ENCODE measurements around the gene PCDH9. TPM values are rescaled to one million over a fixed set of nuclear protein-coding genes. Genes with fewer than 3 reads are reported as not detected.

Gene PCDH9
- polyA plus RNA-seq, 1 of the 3 experiments (the other 2 are of a cell fraction) = 1.3 TPM

DNA sequence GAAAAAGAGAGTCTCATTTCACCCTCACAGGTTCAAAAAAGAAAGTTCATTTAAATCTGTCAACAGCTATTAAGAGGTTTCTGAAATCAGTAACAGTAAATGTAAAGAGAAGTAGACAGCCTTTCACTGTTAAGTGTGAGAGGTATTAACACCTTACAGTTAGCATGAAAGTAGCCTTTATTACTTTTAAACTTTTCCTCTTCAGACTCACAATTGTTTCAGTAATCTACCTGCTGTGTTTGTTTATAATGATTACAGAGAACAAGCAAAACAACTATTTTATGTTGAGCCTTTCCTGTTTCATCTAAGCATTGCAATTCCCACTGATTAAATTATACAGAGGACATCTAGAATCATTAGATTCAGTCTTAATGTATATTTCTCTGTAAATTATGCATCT lies 159.8 kb downstream of the PCDH9 start:
- no peak for DNase-seq
- Histone ChIP-seq H3K79me2 (ENCODE audit: insufficient read depth) (no peaks in the 10 kb centered on the region), H2AFZ (ENCODE audit: low read depth) (no peak overlapping the region), H3K4me3 (ENCODE audit: low read depth in 2 of 2, low read length in 1 of 2) (no peak overlapping the region), H3K4me2 (no peak overlapping the region), H3K9me3 (no peaks in the 10 kb centered on the region), H3K27ac (ENCODE audit: low read depth in 2 of 2, low read length in 1 of 2) (no peak overlapping the region), H3F3A (replicated peaks; ENCODE audit: insufficient read depth) (no peaks in the 10 kb centered on the region), H3K4me1 (ENCODE audit: control insufficient read depth in 1 of 2, insufficient read depth in 2 of 2, low read depth in 1 of 2, low read length in 1 of 2) (no peaks in the 10 kb centered on the region), H4K20me1 (ENCODE audit: insufficient read depth) (no peaks in the 10 kb centered on the region), H3K36me3 (replicated peaks in 1 of 2; ENCODE audit: control insufficient read depth in 1 of 2, insufficient read depth in 2 of 2, low read length in 1 of 2) (peaks cover 0 to 4% of the 10 kb centered on the region in 2 experiments), H3K27me3 (ENCODE audit: insufficient read depth) (no peaks in the 10 kb centered on the region), H3K9me2 (no peaks in the 10 kb centered on the region), H3K9ac (no peak overlapping the region)
- CTCF ChIA-PET = interaction anchor here (0.7 kb wide), 1 partner anchor 79 kb away, joined by 3 read pairs; no protein-coding TSS in a partner anchor
- TF ChIP-seq, protein P1, sequence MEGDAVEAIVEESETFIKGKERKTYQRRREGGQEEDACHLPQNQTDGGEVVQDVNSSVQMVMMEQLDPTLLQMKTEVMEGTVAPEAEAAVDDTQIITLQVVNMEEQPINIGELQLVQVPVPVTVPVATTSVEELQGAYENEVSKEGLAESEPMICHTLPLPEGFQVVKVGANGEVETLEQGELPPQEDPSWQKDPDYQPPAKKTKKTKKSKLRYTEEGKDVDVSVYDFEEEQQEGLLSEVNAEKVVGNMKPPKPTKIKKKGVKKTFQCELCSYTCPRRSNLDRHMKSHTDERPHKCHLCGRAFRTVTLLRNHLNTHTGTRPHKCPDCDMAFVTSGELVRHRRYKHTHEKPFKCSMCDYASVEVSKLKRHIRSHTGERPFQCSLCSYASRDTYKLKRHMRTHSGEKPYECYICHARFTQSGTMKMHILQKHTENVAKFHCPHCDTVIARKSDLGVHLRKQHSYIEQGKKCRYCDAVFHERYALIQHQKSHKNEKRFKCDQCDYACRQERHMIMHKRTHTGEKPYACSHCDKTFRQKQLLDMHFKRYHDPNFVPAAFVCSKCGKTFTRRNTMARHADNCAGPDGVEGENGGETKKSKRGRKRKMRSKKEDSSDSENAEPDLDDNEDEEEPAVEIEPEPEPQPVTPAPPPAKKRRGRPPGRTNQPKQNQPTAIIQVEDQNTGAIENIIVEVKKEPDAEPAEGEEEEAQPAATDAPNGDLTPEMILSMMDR (IDR thresholded peaks at IDR 0.05) = no peak
- TF ChIP-seq, protein P2, sequence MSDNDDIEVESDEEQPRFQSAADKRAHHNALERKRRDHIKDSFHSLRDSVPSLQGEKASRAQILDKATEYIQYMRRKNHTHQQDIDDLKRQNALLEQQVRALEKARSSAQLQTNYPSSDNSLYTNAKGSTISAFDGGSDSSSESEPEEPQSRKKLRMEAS (IDR thresholded peaks at IDR 0.05; ENCODE audit: low read depth) = no peak
- TF ChIP-seq, protein P3, sequence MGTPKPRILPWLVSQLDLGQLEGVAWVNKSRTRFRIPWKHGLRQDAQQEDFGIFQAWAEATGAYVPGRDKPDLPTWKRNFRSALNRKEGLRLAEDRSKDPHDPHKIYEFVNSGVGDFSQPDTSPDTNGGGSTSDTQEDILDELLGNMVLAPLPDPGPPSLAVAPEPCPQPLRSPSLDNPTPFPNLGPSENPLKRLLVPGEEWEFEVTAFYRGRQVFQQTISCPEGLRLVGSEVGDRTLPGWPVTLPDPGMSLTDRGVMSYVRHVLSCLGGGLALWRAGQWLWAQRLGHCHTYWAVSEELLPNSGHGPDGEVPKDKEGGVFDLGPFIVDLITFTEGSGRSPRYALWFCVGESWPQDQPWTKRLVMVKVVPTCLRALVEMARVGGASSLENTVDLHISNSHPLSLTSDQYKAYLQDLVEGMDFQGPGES (IDR thresholded peaks at IDR 0.05; ENCODE audit: low read depth, low read length) = no peak
- TF ChIP-seq SIN3A (IDR thresholded peaks at IDR 0.05; ENCODE audit: borderline replicate concordance, low read depth, low read length) (no peak), GABPA (IDR thresholded peaks at IDR 0.05; ENCODE audit: low read depth) (no peak), RCOR1 (IDR thresholded peaks at IDR 0.05; ENCODE audit: low read length) (no peak)
- POLR2A ChIA-PET = no interaction called here

DNA sequence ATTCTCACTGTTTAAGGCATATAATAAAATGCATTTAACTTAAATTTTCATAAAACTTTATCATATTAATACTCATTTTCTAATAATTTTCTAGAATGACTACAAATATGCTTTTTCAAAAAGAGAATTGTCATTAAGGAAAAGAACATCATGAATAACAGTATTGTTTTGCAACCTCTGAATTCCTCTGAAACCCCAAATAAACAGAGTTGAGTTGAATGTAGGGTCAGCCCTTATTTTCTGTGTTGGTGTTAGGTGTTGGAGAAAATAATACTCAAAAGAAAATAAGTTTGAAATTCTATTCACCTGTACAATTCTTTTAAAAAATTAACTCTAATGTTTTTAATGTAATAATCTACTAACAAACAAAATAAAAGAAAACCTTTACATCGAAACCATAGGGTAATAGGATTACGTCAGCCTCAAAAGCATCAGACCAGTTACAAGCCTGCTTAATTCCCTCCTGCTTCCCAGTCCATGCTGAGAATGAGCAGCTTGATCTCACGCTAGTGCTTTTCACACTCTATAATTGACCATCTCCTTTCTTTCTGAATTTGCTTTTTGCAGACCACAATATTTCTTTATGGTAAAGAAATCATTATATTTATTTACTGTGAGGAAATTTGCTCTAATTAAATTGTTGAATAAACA lies 160.9 kb downstream of the PCDH9 start:
- Histone ChIP-seq H3K4me3 (ENCODE audit: low read depth in 2 of 2, low read length in 1 of 2) (no peak overlapping the region), H4K20me1 (ENCODE audit: insufficient read depth) (no peaks in the 10 kb centered on the region), H3F3A (replicated peaks; ENCODE audit: insufficient read depth) (no peaks in the 10 kb centered on the region), H3K36me3 (replicated peaks in 1 of 2; ENCODE audit: control insufficient read depth in 1 of 2, insufficient read depth in 2 of 2, low read length in 1 of 2) (no peaks in the 10 kb centered on the region), H3K27me3 (ENCODE audit: insufficient read depth) (no peaks in the 10 kb centered on the region), H3K27ac (ENCODE audit: low read depth in 2 of 2, low read length in 1 of 2) (no peak overlapping the region), H3K79me2 (ENCODE audit: insufficient read depth) (no peaks in the 10 kb centered on the region), H2AFZ (ENCODE audit: low read depth) (no peak overlapping the region), H3K9ac (no peak overlapping the region), H3K4me2 (no peak overlapping the region), H3K9me2 (no peaks in the 10 kb centered on the region), H3K9me3 (no peaks in the 10 kb centered on the region), H3K4me1 (ENCODE audit: control insufficient read depth in 1 of 2, insufficient read depth in 2 of 2, low read depth in 1 of 2, low read length in 1 of 2) (no peaks in the 10 kb centered on the region)
- CTCF ChIA-PET = no interaction called here
- DNase-seq = no peak
- TF ChIP-seq RXRA (IDR thresholded peaks at IDR 0.05; ENCODE audit: borderline replicate concordance, low read depth) (no peak), TEAD4 (IDR thresholded peaks at IDR 0.05; ENCODE audit: borderline replicate concordance, insufficient read depth) (no peak), RFX5 (IDR thresholded peaks at IDR 0.05; ENCODE audit: low read length) (no peak), FOXM1 (IDR thresholded peaks at IDR 0.05; ENCODE audit: low read depth) (no peak), NRF1 (IDR thresholded peaks at IDR 0.05; ENCODE audit: low read depth, low read length) (no peak), GATA2 (CRISPR knock-in tag; IDR thresholded peaks at IDR 0.05) (no peak), ELF1 (IDR thresholded peaks at IDR 0.05) (no peak)
- TF ChIP-seq, protein P2 (IDR thresholded peaks at IDR 0.05; ENCODE audit: low read depth) = no peak
- TF ChIP-seq, protein P4, sequence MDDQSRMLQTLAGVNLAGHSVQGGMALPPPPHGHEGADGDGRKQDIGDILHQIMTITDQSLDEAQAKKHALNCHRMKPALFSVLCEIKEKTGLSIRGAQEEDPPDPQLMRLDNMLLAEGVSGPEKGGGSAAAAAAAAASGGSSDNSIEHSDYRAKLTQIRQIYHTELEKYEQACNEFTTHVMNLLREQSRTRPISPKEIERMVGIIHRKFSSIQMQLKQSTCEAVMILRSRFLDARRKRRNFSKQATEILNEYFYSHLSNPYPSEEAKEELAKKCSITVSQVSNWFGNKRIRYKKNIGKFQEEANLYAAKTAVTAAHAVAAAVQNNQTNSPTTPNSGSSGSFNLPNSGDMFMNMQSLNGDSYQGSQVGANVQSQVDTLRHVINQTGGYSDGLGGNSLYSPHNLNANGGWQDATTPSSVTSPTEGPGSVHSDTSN (IDR thresholded peaks at IDR 0.05) = no peak
- POLR2A ChIA-PET = no interaction called here
- 89% methylated on average over 3 of the region's 3 CpGs for WGBS (ENCODE audit: low lambda C conversion rate)

Data from SK-N-SH (cell line).